ENCODE results near the gene ARFGAP3. TPM values are rescaled to one million over a fixed set of nuclear protein-coding genes. Genes with fewer than 3 reads are reported as not detected.

Gene ARFGAP3
- total RNA-seq, 1 experiment from 2014 or later, result 15.0 TPM

DNA sequence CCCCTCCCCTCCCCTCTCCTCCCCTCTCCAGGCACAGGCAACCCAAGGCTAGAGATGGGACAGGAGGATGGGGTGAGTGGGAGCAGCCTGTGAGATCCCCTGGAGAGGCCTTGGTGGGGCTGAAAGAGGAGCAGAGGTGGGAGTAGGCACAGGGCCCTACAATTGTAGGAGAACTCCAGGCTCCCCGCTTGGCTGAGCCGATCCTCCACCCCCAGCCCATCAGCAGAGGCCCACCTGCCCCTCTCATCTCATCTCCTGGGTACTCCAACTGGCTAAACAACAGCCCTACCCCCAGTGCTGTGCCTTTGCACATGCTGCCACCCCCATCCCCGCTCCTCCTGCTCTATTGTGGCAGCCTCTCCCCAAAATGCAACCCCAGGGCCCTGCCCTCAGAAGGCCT is 84.4 kb downstream of the ARFGAP3 start:
- TF ChIP-seq, protein P1, sequence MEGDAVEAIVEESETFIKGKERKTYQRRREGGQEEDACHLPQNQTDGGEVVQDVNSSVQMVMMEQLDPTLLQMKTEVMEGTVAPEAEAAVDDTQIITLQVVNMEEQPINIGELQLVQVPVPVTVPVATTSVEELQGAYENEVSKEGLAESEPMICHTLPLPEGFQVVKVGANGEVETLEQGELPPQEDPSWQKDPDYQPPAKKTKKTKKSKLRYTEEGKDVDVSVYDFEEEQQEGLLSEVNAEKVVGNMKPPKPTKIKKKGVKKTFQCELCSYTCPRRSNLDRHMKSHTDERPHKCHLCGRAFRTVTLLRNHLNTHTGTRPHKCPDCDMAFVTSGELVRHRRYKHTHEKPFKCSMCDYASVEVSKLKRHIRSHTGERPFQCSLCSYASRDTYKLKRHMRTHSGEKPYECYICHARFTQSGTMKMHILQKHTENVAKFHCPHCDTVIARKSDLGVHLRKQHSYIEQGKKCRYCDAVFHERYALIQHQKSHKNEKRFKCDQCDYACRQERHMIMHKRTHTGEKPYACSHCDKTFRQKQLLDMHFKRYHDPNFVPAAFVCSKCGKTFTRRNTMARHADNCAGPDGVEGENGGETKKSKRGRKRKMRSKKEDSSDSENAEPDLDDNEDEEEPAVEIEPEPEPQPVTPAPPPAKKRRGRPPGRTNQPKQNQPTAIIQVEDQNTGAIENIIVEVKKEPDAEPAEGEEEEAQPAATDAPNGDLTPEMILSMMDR (conservative IDR thresholded peaks at IDR 0.05), result no peak
- Histone ChIP-seq H3K14ac (ENCODE audit: insufficient read depth, low read length) (no peak overlapping the region), H3K79me2 (ENCODE audit: insufficient read depth, low read length) (no peaks in the 10 kb centered on the region), H2BK20ac (ENCODE audit: low read depth, low read length, poor library complexity, severe bottlenecking) (no peak overlapping the region), H3K23ac (ENCODE audit: insufficient read length, low read depth, low read length) (no peak overlapping the region), H4K5ac (ENCODE audit: insufficient read length, low read depth, low read length) (no peak overlapping the region), H3K4me2 (ENCODE audit: insufficient read depth, insufficient read length, low read length) (no peak overlapping the region), H3K56ac (ENCODE audit: insufficient read length, low read depth, low read length) (no peak overlapping the region), H3K23me2 (ENCODE audit: insufficient read length, low read depth, low read length, poor library complexity, severe bottlenecking) (no peaks in the 10 kb centered on the region), H2BK12ac (ENCODE audit: insufficient read length, low read depth, low read length) (no peak overlapping the region), H3K4me1 (ENCODE audit: insufficient read depth, low read length) (no peaks in the 10 kb centered on the region), H2AK5ac (ENCODE audit: insufficient read length, low read length) (no peak overlapping the region), H3K27me3 (ENCODE audit: insufficient read depth, low read length) (no peaks in the 10 kb centered on the region), H4K91ac (ENCODE audit: insufficient read length, low read depth, low read length) (no peak overlapping the region), H2AFZ (ENCODE audit: low read length) (no peak overlapping the region), H4K8ac (replicated peaks; ENCODE audit: insufficient read length, low read depth, low read length) (no peak overlapping the region), H3K4ac (ENCODE audit: low read depth, low read length) (no peak overlapping the region), H3K9me3 (ENCODE audit: control insufficient read depth, low read depth, low read length) (no peaks in the 10 kb centered on the region), H4K20me1 (ENCODE audit: control insufficient read depth, insufficient read depth, insufficient read length) (no peaks in the 10 kb centered on the region), H2BK15ac (ENCODE audit: low read depth, low read length) (no peak overlapping the region), H3K27ac (ENCODE audit: insufficient read length, low read depth, low read length) (no peak overlapping the region), H3K79me1 (ENCODE audit: insufficient read depth, low read depth, low read length, poor library complexity, severe bottlenecking) (no peaks in the 10 kb centered on the region), H3K18ac (ENCODE audit: insufficient read length, low read depth, low read length) (no peak overlapping the region), H2BK120ac (ENCODE audit: low read depth, low read length, poor library complexity, severe bottlenecking) (no peak overlapping the region), H3T11ph (ENCODE audit: low read length) (no peak overlapping the region), H3K9ac (ENCODE audit: extremely low read depth, insufficient read length, low read length) (no peak overlapping the region), H2BK5ac (ENCODE audit: insufficient read length, low read length) (no peak overlapping the region)
- H3K27ac Mint-ChIP-seq, result no peak overlapping the region; a peak in 1 of 7 replicates
- H3K4me1 Mint-ChIP-seq, result peaks cover 9 to 18% of the 10 kb centered on the region in 2 experiments; a peak in 3 of 4 replicates
- no peaks in the 10 kb centered on the region for H3K36me3 Mint-ChIP-seq (ENCODE audit: insufficient read depth in 1 of 3, low read depth in 3 of 3)
- no peak overlapping the region for H3K4me3 Mint-ChIP-seq
- no peaks in the 10 kb centered on the region for H3K9me3 Mint-ChIP-seq
- peaks cover 4% of the 10 kb centered on the region for H3K27me3 Mint-ChIP-seq (ENCODE audit: low read depth)
- WGBS (ENCODE audit: extremely low coverage, insufficient read length, low lambda C conversion rate), result no CpG with 5 or more reads among the region's 3 CpGs
- DNase-seq, result no peak

Measured in H9 (cell line).